ENCODE data around the gene CTDSP1.

- TF ChIP-seq CTCF (IDR thresholded peaks at IDR 0.05; ENCODE audit: borderline replicate concordance, extremely low read depth, low read length, poor library complexity, severe bottlenecking) (no peak), EZH2 (IDR thresholded peaks at IDR 0.05; ENCODE audit: borderline replicate concordance, low read depth, low read length, severe bottlenecking) (no peak)
Observed at GRCh38 chr2:218428846-218429558, 29.3 kb downstream of the CTDSP1 start.

Data from DND-41 (cell line).